Measurements from ENCODE around the gene SCGN.

SCGN gene

GRCh38 chr6:25661129-25661779, 9.2 kb downstream of the SCGN start:
- no peak for TF ChIP-seq CTCF (conservative IDR thresholded peaks at IDR 0.05; ENCODE audit: low read depth, low read length)
- H3K4me3 ChIP-seq (ENCODE audit: low read depth, low read length) = no peak overlapping the region
- DNase-seq (ENCODE audit: low read depth) = no peak

- DNase-seq (ENCODE audit: low read depth) = no peak
- no peak for TF ChIP-seq CTCF (conservative IDR thresholded peaks at IDR 0.05; ENCODE audit: low read depth, low read length)
- H3K4me3 ChIP-seq (ENCODE audit: low read depth, low read length) = no peak overlapping the region
These were observed 13.4 kb downstream of the SCGN start for GRCh38 chr6:25665455-25665854.

- TF ChIP-seq CTCF (conservative IDR thresholded peaks at IDR 0.05; ENCODE audit: low read depth, low read length) = no peak
These were observed 17.4 kb downstream of the SCGN start for GRCh38 chr6:25669413-25669812.

GRCh38 chr6:25670208-25670607, 18.2 kb downstream of the SCGN start:
- H3K4me3 ChIP-seq (ENCODE audit: low read depth, low read length) = no peak overlapping the region
- TF ChIP-seq CTCF (conservative IDR thresholded peaks at IDR 0.05; ENCODE audit: low read depth, low read length) = no peak

More at GRCh38 chr6:25669413-25669812, 17.4 kb downstream of the SCGN start:
- H3K4me3 ChIP-seq (ENCODE audit: low read depth, low read length) = no peak overlapping the region
- DNase-seq (ENCODE audit: low read depth) = no peak

GRCh38 chr6:25670793-25671513, 18.9 kb downstream of the SCGN start:
- no peak for DNase-seq (ENCODE audit: low read depth)
- no peak for TF ChIP-seq CTCF (conservative IDR thresholded peaks at IDR 0.05; ENCODE audit: low read depth, low read length)
- H3K4me3 ChIP-seq (ENCODE audit: low read depth, low read length) = no peak overlapping the region

More at GRCh38 chr6:25670208-25670607, 18.2 kb downstream of the SCGN start:
- no peak for DNase-seq (ENCODE audit: low read depth)

- TF ChIP-seq CTCF (conservative IDR thresholded peaks at IDR 0.05; ENCODE audit: low read depth, low read length) = no peak
- H3K4me3 ChIP-seq (ENCODE audit: low read depth, low read length) = no peak overlapping the region
- DNase-seq (ENCODE audit: low read depth) = no peak
These were observed 19.6 kb downstream of the SCGN start for GRCh38 chr6:25671652-25672051.

- TF ChIP-seq CTCF (conservative IDR thresholded peaks at IDR 0.05; ENCODE audit: low read depth, low read length) = no peak
- DNase-seq (ENCODE audit: low read depth) = no peak
- H3K4me3 ChIP-seq (ENCODE audit: low read depth, low read length) = no peak overlapping the region
These were observed 23.2 kb downstream of the SCGN start for GRCh38 chr6:25675167-25675566.
